Subcutaneous adipose tissue (tissue), 4 donors: ENCODE results near the gene C15orf40. TPM values are rescaled to one million over a fixed set of nuclear protein-coding genes. Genes with fewer than 3 reads are reported as not detected.

Experiments
- total RNA-seq, 4 donors: library from RNA; depleted of rRNA; stranded (reverse); fragments of >200 nt; gene quantifications; one replicate each; pipeline ENCODE4 v1.1.0, GENCODE V29; 2016
- TF ChIP-seq, protein P1 (sequence below): fragments of 450-650 bp; IDR thresholded peaks from one replicate; pipeline ENCODE4 v1.5.1; 2016; ENCODE audit warnings: low read depth, mild to moderate bottlenecking, control low read depth, antibody characterized with exemption, moderate library complexity

Gene C15orf40
- total RNA-seq: 10 to 100 TPM; 12.1 to 23.9 (median 12.9) TPM

DNA sequence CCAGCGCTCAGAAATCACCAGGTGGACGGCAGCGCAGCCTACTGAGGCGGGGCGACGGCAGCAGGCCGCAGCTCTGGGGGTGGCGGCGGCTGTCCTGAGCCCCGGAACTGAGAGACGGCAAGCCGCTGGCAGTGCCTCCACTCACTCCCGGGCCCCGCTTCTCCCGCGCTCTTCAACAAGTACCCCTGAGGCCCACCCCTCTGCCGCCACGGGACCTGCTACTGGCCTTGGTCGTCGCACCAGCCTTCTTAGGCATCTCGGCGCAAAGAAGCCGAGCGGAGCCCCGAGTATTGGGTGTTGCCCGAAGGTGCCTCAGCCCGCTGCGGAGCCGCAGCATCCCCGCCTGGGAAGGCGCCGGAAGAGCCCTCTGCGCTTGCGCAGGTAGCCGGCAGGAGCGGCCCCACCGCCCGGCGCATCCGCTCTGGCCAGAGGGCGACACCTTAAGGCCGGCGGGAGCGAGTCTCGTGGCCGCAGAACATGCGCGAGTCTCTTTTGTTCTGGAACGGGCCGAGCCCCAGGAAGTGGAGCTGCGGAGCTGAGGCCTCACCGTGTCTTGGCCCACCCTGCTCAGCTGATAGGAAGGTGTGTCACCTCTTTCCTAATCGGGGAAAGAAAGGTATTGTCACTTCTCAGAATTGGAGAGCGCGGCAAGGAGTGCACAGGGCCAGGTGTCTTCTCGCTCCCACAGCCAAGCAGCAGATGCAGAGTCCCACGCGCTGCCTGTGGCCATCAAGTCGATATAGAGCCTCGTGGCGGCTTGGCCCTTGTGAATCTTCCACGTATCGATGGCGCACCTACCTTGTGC, at the start of gene C15orf40:
Gene C15orf40 (minus strand): TSS at position 369 of the 805 bp plus-strand sequence. CDS start 32 bp downstream, at position 337.
- TF ChIP-seq, protein P1, sequence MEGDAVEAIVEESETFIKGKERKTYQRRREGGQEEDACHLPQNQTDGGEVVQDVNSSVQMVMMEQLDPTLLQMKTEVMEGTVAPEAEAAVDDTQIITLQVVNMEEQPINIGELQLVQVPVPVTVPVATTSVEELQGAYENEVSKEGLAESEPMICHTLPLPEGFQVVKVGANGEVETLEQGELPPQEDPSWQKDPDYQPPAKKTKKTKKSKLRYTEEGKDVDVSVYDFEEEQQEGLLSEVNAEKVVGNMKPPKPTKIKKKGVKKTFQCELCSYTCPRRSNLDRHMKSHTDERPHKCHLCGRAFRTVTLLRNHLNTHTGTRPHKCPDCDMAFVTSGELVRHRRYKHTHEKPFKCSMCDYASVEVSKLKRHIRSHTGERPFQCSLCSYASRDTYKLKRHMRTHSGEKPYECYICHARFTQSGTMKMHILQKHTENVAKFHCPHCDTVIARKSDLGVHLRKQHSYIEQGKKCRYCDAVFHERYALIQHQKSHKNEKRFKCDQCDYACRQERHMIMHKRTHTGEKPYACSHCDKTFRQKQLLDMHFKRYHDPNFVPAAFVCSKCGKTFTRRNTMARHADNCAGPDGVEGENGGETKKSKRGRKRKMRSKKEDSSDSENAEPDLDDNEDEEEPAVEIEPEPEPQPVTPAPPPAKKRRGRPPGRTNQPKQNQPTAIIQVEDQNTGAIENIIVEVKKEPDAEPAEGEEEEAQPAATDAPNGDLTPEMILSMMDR: no peak

DNA sequence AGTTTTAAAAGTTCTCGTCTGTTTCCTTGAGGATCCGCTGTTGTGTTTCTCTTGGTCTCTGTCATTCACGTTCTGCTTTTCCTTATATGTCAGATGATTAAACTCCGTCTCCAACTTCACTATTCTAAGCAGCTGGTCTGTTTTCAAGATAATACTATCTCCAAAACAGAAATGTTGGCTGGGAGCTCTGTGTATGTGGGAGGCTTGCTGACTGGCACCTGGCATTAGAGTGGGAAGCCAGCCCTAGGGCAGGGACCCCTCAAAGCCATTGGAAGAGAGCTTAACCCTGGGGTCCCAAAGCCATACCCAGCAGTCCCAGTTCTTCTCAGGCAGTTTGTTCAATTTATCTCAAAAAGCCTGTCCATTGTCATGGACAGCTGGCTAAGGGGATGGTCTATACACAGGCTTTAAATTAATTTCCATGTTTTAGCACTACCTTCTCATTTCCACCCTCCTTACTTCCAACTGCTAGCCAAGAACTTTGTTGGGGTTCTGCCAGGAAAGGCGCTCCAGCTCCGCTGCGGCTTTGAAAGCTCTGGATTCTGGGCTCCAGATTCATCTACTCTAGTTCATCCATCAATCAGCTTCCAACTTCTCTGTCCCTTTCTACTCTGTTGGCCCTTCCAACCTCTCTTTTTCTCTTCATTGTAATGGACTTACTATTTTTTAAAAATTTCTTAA, 46.4 kb upstream of the C15orf40 start:
- TF ChIP-seq, protein P1: no peak

DNA sequence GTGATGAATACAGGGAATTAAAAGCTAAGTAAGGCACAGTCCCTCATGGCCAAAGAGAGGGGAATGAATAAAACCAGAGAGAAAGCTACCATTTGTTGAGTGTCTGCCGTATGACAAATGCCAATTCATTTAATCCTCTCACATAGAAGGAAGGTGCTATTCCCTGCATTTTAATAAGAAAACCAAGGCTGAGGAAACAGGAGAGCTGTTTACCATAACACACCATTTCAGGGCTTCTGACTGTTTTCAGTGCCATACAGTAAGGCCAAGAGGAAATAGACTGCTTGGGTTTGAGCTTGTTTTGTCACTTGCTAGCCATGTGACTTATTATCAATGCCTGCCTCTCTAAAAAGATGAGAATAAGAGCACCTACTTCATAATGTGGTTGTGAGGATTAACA, 45.6 kb upstream of the C15orf40 start:
- TF ChIP-seq, protein P1: no peak

DNA sequence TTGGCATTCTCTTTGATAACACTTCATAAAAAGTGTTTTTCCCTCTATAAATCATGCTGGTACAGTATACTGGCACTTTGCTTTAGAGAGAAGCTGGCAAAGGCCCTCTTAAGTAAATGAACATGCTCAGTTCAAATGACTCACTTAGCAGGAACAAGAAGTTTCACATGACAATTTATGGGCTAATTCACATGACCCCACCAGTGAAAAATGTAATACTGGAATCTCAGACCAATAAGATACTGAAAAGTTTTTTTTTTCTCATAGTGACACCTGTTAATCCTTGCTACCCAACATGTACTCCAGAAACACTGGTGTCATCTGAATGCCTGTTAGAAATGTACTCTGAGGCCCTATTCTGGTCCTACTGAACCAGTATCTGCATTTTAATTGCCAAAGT, 41.7 kb upstream of the C15orf40 start:
- TF ChIP-seq, protein P1: no peak

DNA sequence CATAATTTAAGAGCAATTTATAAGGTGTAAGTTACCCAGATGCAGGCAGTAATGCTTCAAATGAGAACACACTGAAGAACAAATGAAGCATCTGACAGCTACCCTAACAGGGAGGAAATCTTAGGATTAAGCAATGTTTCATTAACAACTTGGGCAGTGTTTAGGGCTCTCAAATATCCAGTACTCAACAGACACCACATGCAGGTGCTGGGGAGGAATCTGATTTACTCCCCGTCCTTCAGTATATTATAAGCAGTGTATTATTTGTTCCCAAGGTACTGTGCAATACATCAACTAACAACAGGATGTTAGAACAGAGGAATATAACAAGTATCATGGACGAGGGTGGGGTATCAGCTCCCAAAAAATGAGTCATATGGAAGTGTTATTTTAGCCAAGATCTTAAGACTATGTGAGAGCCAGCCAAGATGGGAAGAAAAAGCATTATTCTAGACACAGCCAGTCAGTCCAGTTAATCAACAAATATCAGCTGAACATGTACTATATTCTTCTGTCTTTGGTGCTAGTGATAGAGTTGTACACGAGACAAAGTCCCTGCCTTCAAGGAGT, 35.2 kb upstream of the C15orf40 start:
- TF ChIP-seq, protein P1: no peak

DNA sequence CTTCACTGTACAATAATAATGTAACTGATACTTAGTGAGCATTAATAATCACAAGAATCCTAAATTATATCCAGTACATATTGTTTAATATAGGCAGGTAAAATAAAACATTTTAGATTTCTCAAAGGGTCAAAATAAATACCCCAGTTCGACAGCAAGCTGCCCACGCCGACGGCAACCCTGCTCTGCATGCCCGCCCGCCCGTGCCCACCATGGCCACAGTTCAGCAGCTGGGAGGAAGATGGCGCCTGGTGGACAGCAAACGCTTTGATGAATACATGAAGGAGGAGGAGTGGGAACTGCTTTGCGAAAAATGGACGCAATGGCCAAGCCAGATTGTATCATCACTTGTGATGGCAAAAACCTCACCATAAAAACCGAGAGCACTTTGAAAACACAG, 32.7 kb upstream of the C15orf40 start:
- TF ChIP-seq, protein P1: no peak

DNA sequence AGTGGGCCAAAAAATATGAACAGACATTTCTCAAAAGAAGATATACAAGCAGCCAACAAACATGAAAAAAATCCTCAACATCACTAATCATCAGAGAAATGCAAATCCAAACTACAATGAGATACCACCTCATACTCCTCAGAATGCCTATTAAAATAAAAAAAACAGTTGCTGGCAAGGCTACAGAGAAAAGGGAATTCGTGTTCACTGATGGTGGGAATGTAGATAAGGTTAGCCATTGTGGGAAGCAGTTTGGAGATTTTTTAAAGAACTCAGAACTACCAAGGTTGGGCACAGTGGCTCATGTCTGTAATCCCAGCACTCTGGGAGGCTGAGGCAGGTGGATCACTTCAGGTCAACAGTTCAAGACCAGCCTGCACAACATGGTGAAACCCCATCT, 27.8 kb upstream of the C15orf40 start:
- TF ChIP-seq, protein P1: no peak
